GM23338 (cell line): ENCODE data around the gene RASSF7. TPM values are rescaled to one million over a fixed set of nuclear protein-coding genes. Genes with fewer than 3 reads are reported as not detected.

Experiments
- ATAC-seq: fragments of 200-7000 bp; cut with Tn5 transposase; 3 replicates; pipeline ENCODE4 v1.9.1; 2020
- DNase-seq: peaks from one replicate; pipeline ENCODE4 v3.0.0-alpha.2; 2015; ENCODE audit warnings: low spot score
- H2AFZ ChIP-seq: fragments of 200-600 bp; sonication (generic); 2 replicates; pipeline ENCODE4 v1.8.0; 2016; ENCODE audit warnings: antibody characterized with exemption, mild to moderate bottlenecking, moderate library complexity
- H3F3A ChIP-seq: fragments of 200-600 bp; sonication (generic); replicated peaks from 2 replicates; pipeline ENCODE4 v1.8.0; 2017; ENCODE audit warnings: antibody characterized with exemption, mixed run types, low read depth
- H3K27ac ChIP-seq: fragments of 200-600 bp; sonication (generic); 2 replicates; pipeline ENCODE4 v1.6.1; 2016; ENCODE audit warnings: low read depth
- H3K27me3 ChIP-seq: fragments of 200-600 bp; sonication (generic); 2 replicates; pipeline ENCODE4 v1.8.0; 2016; ENCODE audit warnings: mild to moderate bottlenecking, mixed run types, moderate library complexity; ENCODE audit not compliant: insufficient read depth
- H3K36me3 ChIP-seq: fragments of 200-600 bp; sonication (generic); 2 replicates; pipeline ENCODE4 v1.8.0; 2016; ENCODE audit warnings: mild to moderate bottlenecking; ENCODE audit not compliant: insufficient read depth
- H3K4me1 ChIP-seq: fragments of 200-600 bp; sonication (generic); 2 replicates; pipeline ENCODE4 v1.8.0; 2016; ENCODE audit warnings: mild to moderate bottlenecking, moderate library complexity; ENCODE audit not compliant: insufficient read depth
- H3K4me2 ChIP-seq: fragments of 200-600 bp; sonication (generic); 2 replicates; pipeline ENCODE4 v1.7.1; 2017; ENCODE audit warnings: mixed run types
- H3K4me3 ChIP-seq: fragments of 200-600 bp; sonication (generic); 2 replicates; pipeline ENCODE4 v1.6.1; 2016; ENCODE audit warnings: mixed run types
- H3K79me2 ChIP-seq: fragments of 200-600 bp; sonication (generic); replicated peaks from 2 replicates; pipeline ENCODE4 v1.8.0; 2017; ENCODE audit warnings: mild to moderate bottlenecking; ENCODE audit not compliant: insufficient read depth
- H3K9me2 ChIP-seq: fragments of 200-600 bp; sonication (generic); 2 replicates; pipeline ENCODE4 v1.8.0; 2017; ENCODE audit not compliant: insufficient read depth
- H4K20me1 ChIP-seq: fragments of 200-600 bp; sonication (generic); replicated peaks from 2 replicates; pipeline ENCODE4 v1.8.0; 2017; ENCODE audit warnings: mild to moderate bottlenecking; ENCODE audit not compliant: insufficient read depth
- H3K27ac Mint-ChIP-seq: 2 replicates; pipeline ENCODE4 v1.8.0; 2020; ENCODE audit warnings: inconsistent platforms, mild to moderate bottlenecking, moderate library complexity, mixed read lengths
- H3K27me3 Mint-ChIP-seq: 3 replicates; pipeline ENCODE4 v1.8.0; 2022; ENCODE audit warnings: low read depth, mild to moderate bottlenecking, moderate library complexity, mixed read lengths, inconsistent platforms; ENCODE audit not compliant: insufficient read depth, poor library complexity
- H3K36me3 Mint-ChIP-seq: 3 replicates; pipeline ENCODE4 v1.8.0; 2021; ENCODE audit warnings: low read depth, mild to moderate bottlenecking, inconsistent platforms, moderate library complexity, mixed read lengths
- H3K4me1 Mint-ChIP-seq: 3 replicates; pipeline ENCODE4 v1.8.0; 2020; ENCODE audit warnings: mild to moderate bottlenecking, inconsistent platforms, mixed read lengths
- H3K4me3 Mint-ChIP-seq: 3 replicates; pipeline ENCODE4 v1.8.0; 2021; ENCODE audit warnings: moderate library complexity, mild to moderate bottlenecking, inconsistent platforms, mixed read lengths
- H3K9me3 Mint-ChIP-seq: 3 replicates; pipeline ENCODE4 v1.8.0; 2020; ENCODE audit warnings: moderate library complexity, mild to moderate bottlenecking, inconsistent platforms, mixed read lengths
- JUNB ChIP-seq: IDR thresholded peaks from one replicate; pipeline ENCODE4 v1.6.1; 2016; ENCODE audit warnings: antibody characterized with exemption; ENCODE audit not compliant: unreplicated experiment
- ZNF114 ChIP-seq: fragments of 250-450 bp; sonication (Bioruptor Pico); IDR thresholded peaks from 2 replicates; pipeline ENCODE4 v1.5.0; 2020; ENCODE audit warnings: mild to moderate bottlenecking, moderate library complexity
- polyA plus RNA-seq: library from polyadenylated mRNA; unstranded; fragments of >200 nt; fragmentation: Nextera tagmentation; extraction: Ambion mirVana; gene quantifications from 2 replicates; pipeline ENCODE4 v1.2.1, GENCODE V29; 2016
- total RNA-seq: library from RNA; depleted of rRNA; stranded (reverse); fragments of >200 nt; shearing (Covaris generic); gene quantifications from 2 replicates; pipeline ENCODE4 v1.2.3, GENCODE V29; 2014
- TF ChIP-seq, protein P1 (sequence below), 2 experiments: fragments of 200-600 bp in 1 of 2; sonication (generic) in 1 of 2; conservative IDR thresholded peaks; 2 replicates each; pipeline versions ENCODE4 v1.5.1 to v1.6.1; 2016 to 2017; ENCODE audit warnings: antibody characterized with exemption in 2 of 2, low read depth in 2 of 2, mild to moderate bottlenecking in 2 of 2, moderate library complexity in 1 of 2

Gene RASSF7
- total and polyA plus RNA-seq, 2 experiments from 2014 or later: 39.6 to 64.8 TPM

- Histone ChIP-seq H3K4me3 (no peak overlapping the region), H3F3A (peaks cover 11% of the 10 kb centered on the region; the same call in 1 of the 2 replicates), H3K27ac (no peak overlapping the region), H3K36me3 (peaks cover 31% of the 10 kb centered on the region), H3K4me2 (no peak overlapping the region), H3K4me1 (no peaks in the 10 kb centered on the region), H4K20me1 (peaks cover 24% of the 10 kb centered on the region; the same call in 1 of the 2 replicates), H2AFZ (no peak overlapping the region), H3K79me2 (peaks cover 5% of the 10 kb centered on the region; the same call in 1 of the 2 replicates), H3K9me2 (no peaks in the 10 kb centered on the region), H3K27me3 (no peaks in the 10 kb centered on the region)
- Mint-ChIP-seq H3K27me3 (peaks cover 11% of the 10 kb centered on the region), H3K36me3 (peaks cover 74% of the 10 kb centered on the region), H3K27ac (peak overlapping the region; percentile 89; the same call in 1 of the 2 replicates), H3K4me1 (no peaks in the 10 kb centered on the region), H3K9me3 (no peaks in the 10 kb centered on the region; the same call in 1 of the 3 replicates), H3K4me3 (no peak overlapping the region)
- DNase-seq: peak; percentile 69
- TF ChIP-seq, protein P1, sequence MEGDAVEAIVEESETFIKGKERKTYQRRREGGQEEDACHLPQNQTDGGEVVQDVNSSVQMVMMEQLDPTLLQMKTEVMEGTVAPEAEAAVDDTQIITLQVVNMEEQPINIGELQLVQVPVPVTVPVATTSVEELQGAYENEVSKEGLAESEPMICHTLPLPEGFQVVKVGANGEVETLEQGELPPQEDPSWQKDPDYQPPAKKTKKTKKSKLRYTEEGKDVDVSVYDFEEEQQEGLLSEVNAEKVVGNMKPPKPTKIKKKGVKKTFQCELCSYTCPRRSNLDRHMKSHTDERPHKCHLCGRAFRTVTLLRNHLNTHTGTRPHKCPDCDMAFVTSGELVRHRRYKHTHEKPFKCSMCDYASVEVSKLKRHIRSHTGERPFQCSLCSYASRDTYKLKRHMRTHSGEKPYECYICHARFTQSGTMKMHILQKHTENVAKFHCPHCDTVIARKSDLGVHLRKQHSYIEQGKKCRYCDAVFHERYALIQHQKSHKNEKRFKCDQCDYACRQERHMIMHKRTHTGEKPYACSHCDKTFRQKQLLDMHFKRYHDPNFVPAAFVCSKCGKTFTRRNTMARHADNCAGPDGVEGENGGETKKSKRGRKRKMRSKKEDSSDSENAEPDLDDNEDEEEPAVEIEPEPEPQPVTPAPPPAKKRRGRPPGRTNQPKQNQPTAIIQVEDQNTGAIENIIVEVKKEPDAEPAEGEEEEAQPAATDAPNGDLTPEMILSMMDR (conservative IDR thresholded peaks at IDR 0.05; ENCODE audit: low read depth in 2 of 2): peak; percentile 49 to 64
- TF ChIP-seq JUNB: no peak
- peak; percentile 94 for ATAC-seq
Observed at GRCh38 chr11:597166-597725, 36.5 kb downstream of the RASSF7 start.

DNA sequence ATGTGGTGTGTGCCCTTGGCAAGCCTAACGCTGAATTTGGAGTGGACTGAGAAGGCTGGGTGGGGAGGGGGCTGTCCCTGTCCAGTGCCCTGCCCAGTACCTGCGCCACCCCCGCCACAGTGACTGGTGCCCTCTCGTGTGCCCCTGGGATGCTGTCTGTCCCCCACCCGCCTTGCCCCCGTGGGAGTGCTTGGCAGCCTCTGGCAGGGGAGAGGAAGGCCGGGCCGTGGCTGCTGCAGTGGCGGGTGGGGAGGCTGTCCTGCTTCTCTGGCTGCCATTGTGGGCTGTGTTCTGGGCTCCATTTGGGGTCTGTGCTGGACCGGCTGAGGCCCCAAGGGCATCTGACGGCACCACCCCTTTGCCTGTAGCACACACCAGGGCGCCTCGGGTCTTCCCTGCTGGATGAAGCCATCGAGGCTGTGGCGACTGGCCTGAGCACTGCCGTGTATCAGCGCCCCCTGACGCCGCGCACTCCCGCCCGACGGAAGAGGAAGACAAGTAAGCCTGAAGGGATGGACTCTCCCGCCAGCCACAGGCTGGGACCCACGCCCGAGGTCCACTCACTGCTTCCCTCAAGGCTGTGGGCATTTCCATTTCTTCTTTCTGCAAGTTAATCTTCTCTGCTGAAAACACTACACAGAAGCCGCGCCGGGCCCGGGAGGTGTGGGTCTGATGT, 37.4 kb downstream of the RASSF7 start:
- H4K20me1 ChIP-seq: peaks cover 24% of the 10 kb centered on the region; the same call in 1 of the 2 replicates
- H3K4me3 Mint-ChIP-seq: no peak overlapping the region
- H3K27me3 Mint-ChIP-seq: peaks cover 11% of the 10 kb centered on the region
- peaks cover 37% of the 10 kb centered on the region for H3K36me3 ChIP-seq
- H3K27me3 ChIP-seq: no peaks in the 10 kb centered on the region
- no peak overlapping the region for H3K27ac ChIP-seq
- peaks cover 12% of the 10 kb centered on the region; the same call in 1 of the 2 replicates for H3F3A ChIP-seq
- H3K27ac Mint-ChIP-seq: no peak overlapping the region
- DNase-seq (no peak), ATAC-seq (no peak)
- no peak overlapping the region for H3K4me3 ChIP-seq
- H3K4me2 ChIP-seq: no peak overlapping the region
- no peak overlapping the region for H2AFZ ChIP-seq
- H3K36me3 Mint-ChIP-seq: peaks cover 69% of the 10 kb centered on the region
- no peaks in the 10 kb centered on the region for H3K4me1 ChIP-seq
- peaks cover 5% of the 10 kb centered on the region; the same call in 1 of the 2 replicates for H3K79me2 ChIP-seq
- H3K9me3 Mint-ChIP-seq: no peaks in the 10 kb centered on the region; the same call in 1 of the 3 replicates
- H3K9me2 ChIP-seq: no peaks in the 10 kb centered on the region
- TF ChIP-seq, protein P1 (conservative IDR thresholded peaks at IDR 0.05; ENCODE audit: low read depth in 2 of 2): 0 out of 4 replicates have a peak, but pooled peaks of 1 of the 2 experiments have one; percentile 19
- no peak for TF ChIP-seq JUNB
- TF ChIP-seq ZNF114 (CRISPR knock-in tag): no peak
- H3K4me1 Mint-ChIP-seq: no peaks in the 10 kb centered on the region
